GM12878 (cell line): ENCODE measurements around the gene UBR3. TPM values are rescaled to one million over a fixed set of nuclear protein-coding genes. Genes with fewer than 3 reads are reported as not detected.

Experiments used
- ATAC-seq: fragments of 200-7000 bp; cut with Tn5 transposase; 3 replicates; pipeline ENCODE4 v1.9.1; 2020; ENCODE audit warnings: mild to moderate bottlenecking, moderate library complexity
- BruUV-seq: library from RNA; stranded (reverse); fragments of 400-500 nt; replicated peaks from 2 replicates; lab custom pipeline; 2021; lab: Mats Ljungman, UMichigan
- CTCF ChIA-PET: fragments of 300-600 bp; sonication (Branson Sonifier 250); formaldehyde crosslinking; extraction: SDS; loops from one replicate; lab custom pipeline; 2021; ENCODE audit warnings: inconsistent platforms; lab: Yijun Ruan, JAX
- POLR2A ChIA-PET: fragments of 350-600 bp; formaldehyde crosslinking; extraction: SDS; loops from one replicate; lab custom pipeline; 2021; ENCODE audit warnings: inconsistent platforms; lab: Charles Lee
- RAD21 ChIA-PET: fragments of 300-600 bp; sonication (Branson Sonifier 250); formaldehyde crosslinking; loops from one replicate; lab custom pipeline; 2023; ENCODE audit warnings: antibody characterized with exemption; ENCODE audit not compliant: unreplicated experiment; lab: Charles Lee
- SMC1A ChIA-PET: fragments of 300-600 bp; sonication (Branson Sonifier 250); formaldehyde crosslinking; loops from one replicate; lab custom pipeline; 2023; ENCODE audit not compliant: unreplicated experiment, uncharacterized antibody; lab: Charles Lee
- DNase-seq: peaks from one replicate; pipeline ENCODE4 v3.0.0-alpha.2; 2011; ENCODE audit warnings: low read depth, low spot score
- FAIRE-seq: peaks from 3 replicates; lab custom pipeline; 2011; peaks lifted over from hg19 to GRCh38; lab: Jason Lieb, UNC
- H2AFZ ChIP-seq: 2 replicates; pipeline ENCODE4 v1.6.0; 2011; ENCODE audit warnings: low read depth, low read length, control low read depth; ENCODE audit not compliant: control insufficient read depth
- H3K27ac ChIP-seq: 2 replicates; pipeline ENCODE4 v1.5.1; 2011; ENCODE audit warnings: control low read depth; ENCODE audit not compliant: control insufficient read depth, insufficient read depth
- H3K27me3 ChIP-seq, 2 experiments: replicated peaks in 1 of 2; 2 replicates each; pipeline versions ENCODE4 v1.6.0 to v1.6.1; 2011; ENCODE audit warnings: low read length in 1 of 2; ENCODE audit not compliant: control insufficient read depth in 2 of 2, insufficient read depth in 2 of 2
- H3K36me3 ChIP-seq, 2 experiments: 2 replicates each; pipeline ENCODE4 v1.5.1; 2011; ENCODE audit warnings: low read length in 1 of 2; ENCODE audit not compliant: control insufficient read depth in 2 of 2, insufficient read depth in 2 of 2
- H3K4me1 ChIP-seq: 2 replicates; pipeline ENCODE4 v1.6.1; 2011; ENCODE audit warnings: mild to moderate bottlenecking, low read length, moderate library complexity, mixed read lengths; ENCODE audit not compliant: control insufficient read depth, insufficient read depth
- H3K4me2 ChIP-seq: 2 replicates; pipeline ENCODE4 v1.6.0; 2011; ENCODE audit warnings: control low read depth; ENCODE audit not compliant: control insufficient read depth, insufficient read depth
- H3K4me3 ChIP-seq: fragments of 200-600 bp; sonication (generic); 2 replicates; pipeline ENCODE4 v1.5.1; 2016
- H3K79me2 ChIP-seq: 2 replicates; pipeline ENCODE4 v1.6.0; 2011; ENCODE audit warnings: low read length; ENCODE audit not compliant: control insufficient read depth, insufficient read depth
- H3K9ac ChIP-seq: 2 replicates; pipeline ENCODE4 v1.8.0; 2011; ENCODE audit warnings: low read length, control low read depth, mixed read lengths; ENCODE audit not compliant: control insufficient read depth, insufficient read depth
- H3K9me3 ChIP-seq: replicated peaks from 3 replicates; pipeline ENCODE4 v1.5.1; 2011; ENCODE audit warnings: mild to moderate bottlenecking, low read length; ENCODE audit not compliant: control insufficient read depth, insufficient read depth
- H4K20me1 ChIP-seq: 2 replicates; pipeline ENCODE4 v1.6.0; 2011; ENCODE audit not compliant: control insufficient read depth, insufficient read depth
- ASH2L ChIP-seq: fragments of 300-600, 200-600 bp; sonication (generic); IDR thresholded peaks from 2 replicates; pipeline ENCODE4 v1.6.1; 2017; ENCODE audit warnings: low read depth, mild to moderate bottlenecking, borderline replicate concordance
- BCL11A ChIP-seq: IDR thresholded peaks from 2 replicates; pipeline ENCODE4 v1.6.1; 2011; ENCODE audit warnings: low read depth, low read length
- FOXM1 ChIP-seq: IDR thresholded peaks from 2 replicates; pipeline ENCODE4 v1.6.1; 2012; ENCODE audit warnings: low read depth, mild to moderate bottlenecking, inconsistent platforms, low read length, moderate library complexity
- JUND ChIP-seq: IDR thresholded peaks from 2 replicates; pipeline ENCODE4 v1.6.1; 2012; ENCODE audit warnings: low read depth, mild to moderate bottlenecking, low read length, improper control_type of control experiment, moderate library complexity
- MEF2A ChIP-seq: IDR thresholded peaks from 2 replicates; pipeline ENCODE4 v1.6.1; 2011; ENCODE audit warnings: low read depth, mild to moderate bottlenecking, low read length, moderate library complexity; ENCODE audit not compliant: insufficient read depth
- MYB ChIP-seq: fragments of 150-350 bp; IDR thresholded peaks from 2 replicates; pipeline ENCODE4 v1.6.1; 2014; ENCODE audit warnings: mild to moderate bottlenecking, low read depth, low read length, borderline replicate concordance
- NR2C1 ChIP-seq: fragments of 450-650 bp; IDR thresholded peaks from 2 replicates; pipeline ENCODE4 v1.6.1; 2017; ENCODE audit warnings: antibody characterized with exemption, mild to moderate bottlenecking, moderate library complexity
- POLR2A ChIP-seq: IDR thresholded peaks from 2 replicates; pipeline ENCODE4 v1.6.1; 2011; ENCODE audit warnings: low read depth, mild to moderate bottlenecking, low read length
- ZNF217 ChIP-seq: fragments of 450-650 bp; IDR thresholded peaks from 2 replicates; pipeline ENCODE4 v1.6.1; 2017; ENCODE audit warnings: antibody characterized with exemption, mild to moderate bottlenecking
- WGBS: methylation state at CpG from one replicate; pipeline ENCODE4 v1.1.6; 2016; ENCODE audit warnings: low lambda C conversion rate; ENCODE audit not compliant: insufficient replicate concordance, insufficient coverage; ENCODE audit errors: missing lambda C conversion rate; 5-methylcytosine and 5-hydroxymethylcytosine counted together
- in situ Hi-C: fragments of 300-500 bp; cut with MboI; formaldehyde crosslinking; loops from 9 replicates; pipeline ENCODE4 v1.14.3; 2018; ENCODE audit warnings: mixed read lengths
- intact Hi-C: fragments of 100-400 bp; cut with micrococcal nuclease; formaldehyde crosslinking; loops from one replicate; pipeline ENCODE4 v1.14.2; 2022; ENCODE audit not compliant: unreplicated experiment
- polyA plus RNA-seq, 11 experiments: library from polyadenylated mRNA; depleted of rRNA in 4 of 11; unstranded in 6 of 11; stranded (reverse) in 5 of 11; fragments of >200 nt; fragmentation: Nextera tagmentation in 4 of 11; fragmentation: Illumina TruSeq in 1 of 11; extraction: Ambion mirVana in 4 of 11; extraction: Trizol in 1 of 11; gene quantifications; 1 replicate in 1 of 11; 2 replicates in 10 of 11; pipeline versions ENCODE4 v1.2.1 to v1.2.3, GENCODE V29; 2011 to 2016; ENCODE audit warnings: inconsistent platforms in 2 of 11, missing spikeins in 2 of 11, low read depth in 1 of 11
- total RNA-seq, 4 experiments: library from RNA; depleted of rRNA in 3 of 4; stranded (reverse); fragments of >200 nt in 3 of 4; fragmentation: Illumina TruSeq in 1 of 4; extraction: Trizol in 1 of 4; gene quantifications; 2 replicates each; pipeline versions ENCODE4 v1.2.1 to v1.2.3, GENCODE V29; 2013 to 2021
- TF ChIP-seq, protein P1 (sequence below): fragments of 450-650 bp; IDR thresholded peaks from 2 replicates; pipeline ENCODE4 v1.6.1; 2017; ENCODE audit warnings: antibody characterized with exemption, mild to moderate bottlenecking, moderate library complexity
- TF ChIP-seq, protein P2 (sequence below): IDR thresholded peaks from 2 replicates; pipeline ENCODE4 v1.6.1; 2011; ENCODE audit warnings: low read depth, low read length, improper control_type of control experiment, borderline replicate concordance
- TF ChIP-seq, protein P3 (sequence below): fragments of 450-650 bp; IDR thresholded peaks from 2 replicates; pipeline ENCODE4 v1.6.1; 2016; ENCODE audit warnings: mild to moderate bottlenecking
- TF ChIP-seq, protein P4 (sequence below): fragments of 450-650 bp; formaldehyde crosslinking; IDR thresholded peaks from 2 replicates; pipeline ENCODE4 v1.5.0; 2022; ENCODE audit warnings: mild to moderate bottlenecking, missing genetic modification characterization

Gene UBR3
- total and polyA plus RNA-seq, 10 of the 15 experiments (the other 5 are each of a cell fraction or from before 2014, with no cell fraction given): 3.8 to 22.9 (median 11.2) TPM

DNA sequence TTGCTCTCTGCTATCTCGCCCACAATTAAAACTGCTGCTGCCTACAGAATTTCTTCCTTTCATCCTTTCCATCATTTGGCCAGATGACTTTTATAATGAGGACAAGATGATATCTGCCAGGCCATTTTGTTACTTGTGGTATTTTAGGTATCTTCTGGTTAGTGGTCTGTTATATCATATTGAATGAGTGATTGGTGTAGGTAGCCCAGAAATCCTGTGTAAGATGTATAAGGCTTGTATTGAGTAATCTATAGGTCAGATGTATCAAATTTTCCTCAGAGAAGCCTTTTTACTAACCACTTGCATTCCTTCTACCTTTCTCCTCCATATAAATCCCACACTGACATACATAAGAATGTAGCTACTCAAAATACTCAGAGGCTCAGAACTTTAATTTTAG lies 118.3 kb downstream of the UBR3 start (continued):
- TF ChIP-seq, protein P1, sequence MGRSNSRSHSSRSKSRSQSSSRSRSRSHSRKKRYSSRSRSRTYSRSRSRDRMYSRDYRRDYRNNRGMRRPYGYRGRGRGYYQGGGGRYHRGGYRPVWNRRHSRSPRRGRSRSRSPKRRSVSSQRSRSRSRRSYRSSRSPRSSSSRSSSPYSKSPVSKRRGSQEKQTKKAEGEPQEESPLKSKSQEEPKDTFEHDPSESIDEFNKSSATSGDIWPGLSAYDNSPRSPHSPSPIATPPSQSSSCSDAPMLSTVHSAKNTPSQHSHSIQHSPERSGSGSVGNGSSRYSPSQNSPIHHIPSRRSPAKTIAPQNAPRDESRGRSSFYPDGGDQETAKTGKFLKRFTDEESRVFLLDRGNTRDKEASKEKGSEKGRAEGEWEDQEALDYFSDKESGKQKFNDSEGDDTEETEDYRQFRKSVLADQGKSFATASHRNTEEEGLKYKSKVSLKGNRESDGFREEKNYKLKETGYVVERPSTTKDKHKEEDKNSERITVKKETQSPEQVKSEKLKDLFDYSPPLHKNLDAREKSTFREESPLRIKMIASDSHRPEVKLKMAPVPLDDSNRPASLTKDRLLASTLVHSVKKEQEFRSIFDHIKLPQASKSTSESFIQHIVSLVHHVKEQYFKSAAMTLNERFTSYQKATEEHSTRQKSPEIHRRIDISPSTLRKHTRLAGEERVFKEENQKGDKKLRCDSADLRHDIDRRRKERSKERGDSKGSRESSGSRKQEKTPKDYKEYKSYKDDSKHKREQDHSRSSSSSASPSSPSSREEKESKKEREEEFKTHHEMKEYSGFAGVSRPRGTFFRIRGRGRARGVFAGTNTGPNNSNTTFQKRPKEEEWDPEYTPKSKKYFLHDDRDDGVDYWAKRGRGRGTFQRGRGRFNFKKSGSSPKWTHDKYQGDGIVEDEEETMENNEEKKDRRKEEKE: no peak
- TF ChIP-seq, protein P2, sequence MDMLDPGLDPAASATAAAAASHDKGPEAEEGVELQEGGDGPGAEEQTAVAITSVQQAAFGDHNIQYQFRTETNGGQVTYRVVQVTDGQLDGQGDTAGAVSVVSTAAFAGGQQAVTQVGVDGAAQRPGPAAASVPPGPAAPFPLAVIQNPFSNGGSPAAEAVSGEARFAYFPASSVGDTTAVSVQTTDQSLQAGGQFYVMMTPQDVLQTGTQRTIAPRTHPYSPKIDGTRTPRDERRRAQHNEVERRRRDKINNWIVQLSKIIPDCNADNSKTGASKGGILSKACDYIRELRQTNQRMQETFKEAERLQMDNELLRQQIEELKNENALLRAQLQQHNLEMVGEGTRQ: no peak
- TF ChIP-seq ZNF217: no peak

DNA sequence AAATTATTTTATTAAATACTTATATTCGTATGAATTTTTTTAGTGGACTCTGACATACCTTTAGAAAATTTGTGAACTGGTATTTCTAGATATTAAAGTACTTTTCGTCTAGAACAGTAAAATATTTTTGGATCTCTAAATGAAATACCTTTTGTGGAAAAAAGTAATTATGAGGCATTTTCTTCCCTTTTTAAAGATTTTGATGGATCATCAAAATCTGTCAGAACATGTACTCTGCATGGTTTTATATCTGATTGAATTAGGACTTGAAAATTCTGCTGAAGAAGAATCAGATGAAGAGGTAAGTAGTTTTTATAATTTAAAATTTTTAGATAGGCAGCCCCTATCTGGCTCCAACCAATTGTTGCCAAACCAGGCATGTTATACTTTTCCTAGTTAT lies 118.8 kb downstream of the UBR3 start:
- Histone ChIP-seq H3K79me2 (no peaks in the 10 kb centered on the region), H2AFZ (no peak overlapping the region), H3K9me3 (no peaks in the 10 kb centered on the region), H3K4me2 (no peak overlapping the region), H3K36me3 (peaks cover 0 to 4% of the 10 kb centered on the region in 2 experiments; a peak in 1 of 4 replicates), H3K4me1 (no peaks in the 10 kb centered on the region), H3K27me3 (no peaks in the 10 kb centered on the region), H3K9ac (no peak overlapping the region), H3K4me3 (no peak overlapping the region), H3K27ac (no peak overlapping the region), H4K20me1 (no peaks in the 10 kb centered on the region)
- intact Hi-C loops: no loop called here
- 96% methylated on average over 2 of the region's 2 CpGs for WGBS
- CTCF ChIA-PET: no interaction called here
- DNase-seq (no peak), ATAC-seq (no peak), FAIRE-seq (no peak)
- in situ Hi-C loops: no loop called here
- SMC1A ChIA-PET: no interaction called here
- RAD21 ChIA-PET: no interaction called here
- no TSS peak for BruUV-seq
- POLR2A ChIA-PET: no interaction called here
- no peak for TF ChIP-seq POLR2A
- TF ChIP-seq FOXM1: no peak
- no peak for TF ChIP-seq BCL11A
- no peak for TF ChIP-seq MEF2A
- no peak for TF ChIP-seq ASH2L
- no peak for TF ChIP-seq NR2C1
- TF ChIP-seq, protein P3, sequence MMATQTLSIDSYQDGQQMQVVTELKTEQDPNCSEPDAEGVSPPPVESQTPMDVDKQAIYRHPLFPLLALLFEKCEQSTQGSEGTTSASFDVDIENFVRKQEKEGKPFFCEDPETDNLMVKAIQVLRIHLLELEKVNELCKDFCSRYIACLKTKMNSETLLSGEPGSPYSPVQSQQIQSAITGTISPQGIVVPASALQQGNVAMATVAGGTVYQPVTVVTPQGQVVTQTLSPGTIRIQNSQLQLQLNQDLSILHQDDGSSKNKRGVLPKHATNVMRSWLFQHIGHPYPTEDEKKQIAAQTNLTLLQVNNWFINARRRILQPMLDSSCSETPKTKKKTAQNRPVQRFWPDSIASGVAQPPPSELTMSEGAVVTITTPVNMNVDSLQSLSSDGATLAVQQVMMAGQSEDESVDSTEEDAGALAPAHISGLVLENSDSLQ: no peak
- TF ChIP-seq MYB: no peak
- no peak for TF ChIP-seq JUND
- TF ChIP-seq, protein P4, sequence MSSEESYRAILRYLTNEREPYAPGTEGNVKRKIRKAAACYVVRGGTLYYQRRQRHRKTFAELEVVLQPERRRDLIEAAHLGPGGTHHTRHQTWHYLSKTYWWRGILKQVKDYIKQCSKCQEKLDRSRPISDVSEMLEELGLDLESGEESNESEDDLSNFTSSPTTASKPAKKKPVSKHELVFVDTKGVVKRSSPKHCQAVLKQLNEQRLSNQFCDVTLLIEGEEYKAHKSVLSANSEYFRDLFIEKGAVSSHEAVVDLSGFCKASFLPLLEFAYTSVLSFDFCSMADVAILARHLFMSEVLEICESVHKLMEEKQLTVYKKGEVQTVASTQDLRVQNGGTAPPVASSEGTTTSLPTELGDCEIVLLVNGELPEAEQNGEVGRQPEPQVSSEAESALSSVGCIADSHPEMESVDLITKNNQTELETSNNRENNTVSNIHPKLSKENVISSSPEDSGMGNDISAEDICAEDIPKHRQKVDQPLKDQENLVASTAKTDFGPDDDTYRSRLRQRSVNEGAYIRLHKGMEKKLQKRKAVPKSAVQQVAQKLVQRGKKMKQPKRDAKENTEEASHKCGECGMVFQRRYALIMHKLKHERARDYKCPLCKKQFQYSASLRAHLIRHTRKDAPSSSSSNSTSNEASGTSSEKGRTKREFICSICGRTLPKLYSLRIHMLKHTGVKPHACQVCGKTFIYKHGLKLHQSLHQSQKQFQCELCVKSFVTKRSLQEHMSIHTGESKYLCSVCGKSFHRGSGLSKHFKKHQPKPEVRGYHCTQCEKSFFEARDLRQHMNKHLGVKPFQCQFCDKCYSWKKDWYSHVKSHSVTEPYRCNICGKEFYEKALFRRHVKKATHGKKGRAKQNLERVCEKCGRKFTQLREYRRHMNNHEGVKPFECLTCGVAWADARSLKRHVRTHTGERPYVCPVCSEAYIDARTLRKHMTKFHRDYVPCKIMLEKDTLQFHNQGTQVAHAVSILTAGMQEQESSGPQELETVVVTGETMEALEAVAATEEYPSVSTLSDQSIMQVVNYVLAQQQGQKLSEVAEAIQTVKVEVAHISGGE: no peak
